ENCODE data around the gene HPSE2. TPM values are rescaled to one million over a fixed set of nuclear protein-coding genes. Genes with fewer than 3 reads are reported as not detected.

Gene HPSE2
- total RNA-seq, 1 donor from 2014 or later: not detected

- Mint-ChIP-seq H3K4me3 (ENCODE audit: unreplicated experiment) (no peak overlapping the region), H3K36me3 (ENCODE audit: low read depth, unreplicated experiment) (no peaks in the 10 kb centered on the region), H3K27ac (ENCODE audit: unreplicated experiment) (no peak overlapping the region), H3K9me3 (ENCODE audit: unreplicated experiment) (no peaks in the 10 kb centered on the region), H3K27me3 (ENCODE audit: unreplicated experiment) (peaks cover 1% of the 10 kb centered on the region), H3K4me1 (ENCODE audit: unreplicated experiment) (peaks cover 3% of the 10 kb centered on the region)
- TF ChIP-seq, protein P1, sequence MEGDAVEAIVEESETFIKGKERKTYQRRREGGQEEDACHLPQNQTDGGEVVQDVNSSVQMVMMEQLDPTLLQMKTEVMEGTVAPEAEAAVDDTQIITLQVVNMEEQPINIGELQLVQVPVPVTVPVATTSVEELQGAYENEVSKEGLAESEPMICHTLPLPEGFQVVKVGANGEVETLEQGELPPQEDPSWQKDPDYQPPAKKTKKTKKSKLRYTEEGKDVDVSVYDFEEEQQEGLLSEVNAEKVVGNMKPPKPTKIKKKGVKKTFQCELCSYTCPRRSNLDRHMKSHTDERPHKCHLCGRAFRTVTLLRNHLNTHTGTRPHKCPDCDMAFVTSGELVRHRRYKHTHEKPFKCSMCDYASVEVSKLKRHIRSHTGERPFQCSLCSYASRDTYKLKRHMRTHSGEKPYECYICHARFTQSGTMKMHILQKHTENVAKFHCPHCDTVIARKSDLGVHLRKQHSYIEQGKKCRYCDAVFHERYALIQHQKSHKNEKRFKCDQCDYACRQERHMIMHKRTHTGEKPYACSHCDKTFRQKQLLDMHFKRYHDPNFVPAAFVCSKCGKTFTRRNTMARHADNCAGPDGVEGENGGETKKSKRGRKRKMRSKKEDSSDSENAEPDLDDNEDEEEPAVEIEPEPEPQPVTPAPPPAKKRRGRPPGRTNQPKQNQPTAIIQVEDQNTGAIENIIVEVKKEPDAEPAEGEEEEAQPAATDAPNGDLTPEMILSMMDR (IDR thresholded peaks at IDR 0.05; ENCODE audit: unreplicated experiment): no peak
- no peak for DNase-seq (ENCODE audit: low spot score)
Observed at GRCh38 chr10:98627711-98628110, 607.9 kb downstream of the HPSE2 start.

DNA sequence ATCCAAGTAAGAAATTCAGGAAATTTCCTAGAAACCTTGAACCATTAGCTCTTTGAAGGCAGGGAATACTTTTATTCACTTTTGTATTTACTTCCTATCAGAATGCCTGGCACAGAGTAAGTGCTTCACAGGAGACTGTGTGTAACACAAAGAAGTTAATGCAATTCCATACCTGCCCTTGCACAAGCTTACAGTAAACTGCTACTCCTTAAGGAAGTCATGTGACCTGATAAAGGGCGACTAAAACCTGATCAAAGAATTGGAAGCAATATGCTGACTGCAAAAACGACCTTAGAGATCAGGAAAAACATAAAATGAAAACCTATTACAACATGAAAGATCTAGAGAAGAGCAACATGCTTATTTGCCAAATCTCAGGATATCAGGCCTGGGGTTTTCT is 610.7 kb downstream of the HPSE2 start:
- peaks cover 8% of the 10 kb centered on the region for H3K4me1 Mint-ChIP-seq (ENCODE audit: unreplicated experiment)
- TF ChIP-seq, protein P1 (IDR thresholded peaks at IDR 0.05; ENCODE audit: unreplicated experiment): no peak
- H3K9me3 Mint-ChIP-seq (ENCODE audit: unreplicated experiment): no peaks in the 10 kb centered on the region
- no peak overlapping the region for H3K4me3 Mint-ChIP-seq (ENCODE audit: unreplicated experiment)
- H3K27ac Mint-ChIP-seq (ENCODE audit: unreplicated experiment): no peak overlapping the region
- peaks cover 1% of the 10 kb centered on the region for H3K27me3 Mint-ChIP-seq (ENCODE audit: unreplicated experiment)
- DNase-seq (ENCODE audit: low spot score): no peak
- no peaks in the 10 kb centered on the region for H3K36me3 Mint-ChIP-seq (ENCODE audit: low read depth, unreplicated experiment)

DNA sequence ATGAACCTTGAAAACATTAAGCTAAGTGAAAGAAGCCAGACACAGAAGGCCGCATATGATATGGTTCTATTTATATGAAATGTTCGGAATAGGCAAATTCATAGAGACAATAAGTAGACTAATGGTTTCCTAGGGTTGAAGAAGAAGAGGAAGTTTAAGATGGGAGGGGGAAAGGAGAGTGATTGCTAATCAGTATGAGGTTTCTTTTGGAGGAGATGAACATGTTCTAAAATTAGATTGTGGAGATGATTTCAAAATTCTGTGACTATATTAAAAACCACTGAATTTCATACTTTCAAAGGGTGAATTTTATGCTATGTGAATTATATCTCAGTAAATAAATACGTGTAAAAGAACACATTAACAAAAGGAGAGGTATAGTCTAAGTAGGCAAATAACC is 612.5 kb downstream of the HPSE2 start:
- peaks cover 1% of the 10 kb centered on the region for H3K27me3 Mint-ChIP-seq (ENCODE audit: unreplicated experiment)
- no peak overlapping the region for H3K27ac Mint-ChIP-seq (ENCODE audit: unreplicated experiment)
- DNase-seq (ENCODE audit: low spot score): no peak

DNA sequence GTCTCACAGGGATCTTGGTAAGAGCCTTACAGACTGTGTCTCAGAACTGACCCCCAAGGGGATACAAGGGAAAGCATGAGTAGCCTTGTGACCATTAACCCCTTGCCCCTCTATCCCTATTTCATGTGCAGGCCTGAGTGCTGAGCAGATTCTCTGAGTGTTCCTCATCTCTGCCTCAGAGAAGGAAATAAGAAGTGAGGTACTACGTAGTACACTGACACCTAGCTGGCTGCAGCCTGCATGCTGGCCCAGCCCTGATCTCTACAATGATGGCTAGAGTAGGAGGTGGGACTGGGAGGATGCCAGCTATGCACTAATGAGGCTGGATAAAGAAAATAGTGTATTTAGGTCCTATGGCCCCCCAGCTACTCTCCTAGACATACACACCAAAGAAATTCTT is 614.0 kb downstream of the HPSE2 start:
- TF ChIP-seq, protein P1 (IDR thresholded peaks at IDR 0.05; ENCODE audit: unreplicated experiment): no peak
- H3K9me3 Mint-ChIP-seq (ENCODE audit: unreplicated experiment): no peaks in the 10 kb centered on the region
- no peak for DNase-seq (ENCODE audit: low spot score)

More for the DNA sequence above, 612.5 kb downstream of the HPSE2 start:
- Mint-ChIP-seq H3K9me3 (ENCODE audit: unreplicated experiment) (no peaks in the 10 kb centered on the region), H3K4me1 (ENCODE audit: unreplicated experiment) (peaks cover 8% of the 10 kb centered on the region), H3K36me3 (ENCODE audit: low read depth, unreplicated experiment) (no peaks in the 10 kb centered on the region), H3K4me3 (ENCODE audit: unreplicated experiment) (no peak overlapping the region)
- TF ChIP-seq, protein P1 (IDR thresholded peaks at IDR 0.05; ENCODE audit: unreplicated experiment): no peak

GRCh38 chr10:98620503-98620902 is 615.1 kb downstream of the HPSE2 start:
- no peak for DNase-seq (ENCODE audit: low spot score)
- H3K27ac Mint-ChIP-seq (ENCODE audit: unreplicated experiment): no peak overlapping the region
- H3K27me3 Mint-ChIP-seq (ENCODE audit: unreplicated experiment): no peaks in the 10 kb centered on the region
- no peak overlapping the region for H3K4me3 Mint-ChIP-seq (ENCODE audit: unreplicated experiment)
- H3K9me3 Mint-ChIP-seq (ENCODE audit: unreplicated experiment): no peaks in the 10 kb centered on the region
- TF ChIP-seq, protein P1 (IDR thresholded peaks at IDR 0.05; ENCODE audit: unreplicated experiment): no peak
- H3K4me1 Mint-ChIP-seq (ENCODE audit: unreplicated experiment): peaks cover 8% of the 10 kb centered on the region
- no peaks in the 10 kb centered on the region for H3K36me3 Mint-ChIP-seq (ENCODE audit: low read depth, unreplicated experiment)

More for the DNA sequence above, 614.0 kb downstream of the HPSE2 start:
- Mint-ChIP-seq H3K4me3 (ENCODE audit: unreplicated experiment) (no peak overlapping the region), H3K27ac (ENCODE audit: unreplicated experiment) (no peak overlapping the region), H3K27me3 (ENCODE audit: unreplicated experiment) (peaks cover 1% of the 10 kb centered on the region), H3K36me3 (ENCODE audit: low read depth, unreplicated experiment) (no peaks in the 10 kb centered on the region), H3K4me1 (ENCODE audit: unreplicated experiment) (peaks cover 8% of the 10 kb centered on the region)

Data from endothelial cell (in vitro differentiated cells).